Cerebellar nuclear complex (tissue), 1 donor: Measurements from ENCODE around the gene KDM1B.
"Not testable (repeated sequence)": the region's sequence is repeated elsewhere in the genome, so short reads cannot be mapped to it uniquely, and the experiment has no call there.

Experiments used
- DNase-seq, 2 experiments: peaks; one replicate each; lab custom pipeline; 2025; lab: John Stamatoyannopoulos, UW

KDM1B gene

DNA sequence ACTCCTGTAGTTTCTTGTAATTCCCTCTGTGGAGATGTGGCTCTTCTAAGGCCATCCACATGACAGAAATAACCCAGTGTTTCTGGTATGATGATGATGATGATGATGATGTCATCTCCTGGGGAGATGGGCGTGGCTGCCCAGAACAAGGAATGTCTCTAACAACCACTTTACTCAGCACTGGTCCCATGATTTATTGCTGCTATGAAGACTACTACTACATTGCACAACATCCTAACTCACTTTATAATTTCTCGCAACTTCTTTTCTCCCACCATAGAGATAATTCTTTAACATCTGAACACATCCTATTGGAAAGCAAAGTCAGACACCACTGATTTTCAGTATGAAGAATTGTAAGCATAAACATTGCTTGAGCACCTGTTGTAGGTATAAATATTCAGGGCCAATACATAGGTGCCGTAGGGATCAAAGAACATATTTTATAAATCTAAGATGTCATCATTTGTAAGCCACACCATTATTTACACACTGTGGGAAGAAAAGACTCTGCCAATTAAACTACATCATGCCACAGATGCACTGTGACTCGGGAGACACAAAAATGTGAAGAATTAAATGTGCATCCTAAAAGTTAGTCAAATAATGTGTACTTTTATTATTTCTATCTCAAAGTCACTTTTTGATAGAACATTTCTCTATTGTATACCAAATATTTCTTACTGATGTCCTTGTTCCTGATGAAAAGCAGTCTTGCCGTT is 6.8 kb upstream of the KDM1B start:
- DNase-seq, result no peak

DNA sequence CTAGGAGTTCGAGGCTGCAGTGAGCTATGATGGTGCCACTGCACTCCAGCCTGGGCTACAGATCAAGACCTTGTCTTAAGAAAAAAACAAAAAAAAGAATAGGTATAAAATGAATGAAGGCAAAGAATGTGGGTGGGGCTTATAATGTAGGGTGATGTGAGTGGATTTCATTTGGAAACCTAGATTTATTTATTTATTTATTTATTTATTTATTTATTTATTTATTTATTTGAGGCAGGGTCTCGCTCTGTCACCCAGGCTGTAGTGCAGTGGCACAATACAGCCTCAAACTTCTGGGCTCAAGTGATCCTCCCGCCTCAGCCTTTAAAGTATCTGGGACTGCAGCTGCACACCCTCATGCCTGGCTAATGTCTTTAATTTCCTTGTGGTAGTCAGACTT is 3.8 kb upstream of the KDM1B start:
- not testable (repeated sequence) for DNase-seq

DNA sequence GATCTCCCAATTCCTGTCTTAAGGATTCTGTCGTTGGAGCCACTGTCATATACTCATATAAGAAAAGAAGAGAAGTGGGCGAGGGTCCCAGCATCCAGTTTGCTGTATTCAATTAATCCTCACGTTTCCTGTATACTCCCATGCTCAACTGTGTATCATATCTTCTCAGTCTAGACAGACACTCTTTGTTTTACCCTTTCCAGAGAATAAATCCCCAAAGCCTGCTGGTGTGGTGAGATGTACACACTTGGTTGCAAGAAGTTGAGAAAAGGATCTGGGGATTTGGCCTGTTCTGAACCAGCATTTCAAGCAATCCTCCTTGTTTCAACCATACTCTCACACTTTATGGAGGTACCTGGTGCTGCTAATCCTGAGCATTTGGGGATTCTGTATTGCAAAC is 3.4 kb upstream of the KDM1B start:
- no peak for DNase-seq

GRCh38 chr6:18153311-18153703 is 1.9 kb upstream of the KDM1B start:
- DNase-seq, result no peak

GRCh38 chr6:18154507-18155149 is 594 bp upstream of the KDM1B start, which contains the start of gene TPMT:
Gene TPMT (minus strand): TSS chr6:18155077. CDS start chr6:18149127, 5,950 bp downstream.
- no peak for DNase-seq

DNA sequence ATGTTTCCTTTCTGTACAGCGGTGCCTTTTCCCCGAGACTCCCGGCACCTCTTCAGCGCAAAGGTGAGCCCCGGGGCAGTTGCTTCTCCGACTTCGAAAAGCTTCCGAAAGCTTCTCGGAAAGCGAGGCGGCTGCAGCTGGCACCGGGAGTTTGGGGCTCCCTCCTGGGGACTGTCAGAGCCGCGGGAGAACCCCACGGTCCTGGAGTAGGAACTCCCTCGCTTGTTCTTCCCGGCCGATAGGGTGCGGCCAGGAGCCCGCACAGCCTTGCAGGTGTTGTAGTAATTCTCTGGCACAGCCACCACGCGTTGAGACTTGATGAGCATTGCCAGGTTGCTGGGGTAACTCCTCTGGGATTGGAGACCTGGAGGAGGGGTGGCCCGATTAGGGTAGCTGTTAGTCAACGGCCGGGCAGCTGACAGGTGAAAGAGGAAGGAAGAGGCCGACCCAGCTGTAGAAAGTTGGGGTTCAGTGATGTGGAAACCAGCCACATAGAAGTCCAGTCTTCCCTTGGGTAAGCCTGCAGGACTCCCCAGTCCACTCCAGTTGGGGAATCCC is 721 bp downstream of the KDM1B start:
- DNase-seq, result no peak

DNA sequence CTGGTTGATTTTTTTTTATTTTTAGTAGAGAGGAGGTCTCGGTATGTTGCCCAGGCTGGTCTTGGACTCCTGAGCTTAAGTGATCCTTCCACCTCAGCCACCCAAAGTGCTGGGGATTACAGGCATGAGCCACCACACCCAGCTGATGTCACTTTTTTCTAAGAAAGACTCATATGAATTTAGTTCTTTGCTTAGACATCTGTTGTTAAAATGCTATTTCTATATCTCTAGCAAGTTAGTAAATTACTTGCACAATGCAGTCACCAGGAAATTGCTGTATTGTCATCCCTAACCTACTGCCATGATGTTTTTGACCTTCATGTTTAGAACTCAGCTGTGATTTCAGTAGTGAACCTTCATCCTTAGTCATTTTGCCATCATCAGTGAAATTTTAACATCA is 5.7 kb downstream of the KDM1B start:
- no peak for DNase-seq

DNA sequence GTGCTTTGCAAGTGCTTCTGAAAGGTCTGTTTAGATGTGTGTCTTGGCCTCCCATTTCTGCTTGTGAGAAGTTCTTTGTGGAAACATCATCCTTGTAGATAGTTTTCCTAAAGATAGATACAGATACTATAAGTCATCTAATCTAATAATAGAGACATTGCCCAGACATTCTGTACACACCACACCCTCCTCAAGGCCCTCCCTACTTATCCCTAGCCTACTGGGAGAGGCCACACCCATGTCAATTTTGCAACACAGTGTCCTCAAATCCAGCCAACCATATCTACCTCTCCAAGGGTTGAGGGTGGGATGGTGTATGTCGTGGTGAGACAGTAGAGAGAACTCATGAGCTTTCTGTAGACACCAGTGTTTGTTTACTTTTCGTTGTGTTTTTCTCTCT is 6.2 kb downstream of the KDM1B start:
- DNase-seq, result no peak

- DNase-seq, result no peak
Measured at GRCh38 chr6:18162401-18162800, 7.2 kb downstream of the KDM1B start.

DNA sequence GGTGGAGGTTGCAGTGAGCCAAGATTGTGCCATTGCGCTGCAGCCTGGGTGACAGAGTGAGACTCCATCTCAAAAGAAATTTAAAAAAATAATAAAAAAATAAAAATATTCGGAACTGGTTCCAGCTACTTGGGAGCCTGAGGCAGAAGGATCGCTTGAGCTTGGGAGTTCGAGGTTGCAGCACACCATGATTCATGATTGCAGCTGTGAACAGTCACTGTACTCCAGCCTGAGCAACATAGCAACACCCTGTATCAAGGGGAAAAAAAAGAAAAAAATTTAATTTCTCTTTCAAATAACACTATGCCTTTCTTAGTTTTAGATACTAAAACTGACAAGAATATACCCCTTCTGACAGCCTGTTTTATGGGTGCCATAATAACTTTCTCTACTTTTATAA is 10.5 kb downstream of the KDM1B start:
- DNase-seq, result no peak

- no peak for DNase-seq
Measured at GRCh38 chr6:18166312-18167036, 11.3 kb downstream of the KDM1B start.

GRCh38 chr6:18168264-18168663 is 13.0 kb downstream of the KDM1B start:
- no peak for DNase-seq

GRCh38 chr6:18171871-18172270 is 16.6 kb downstream of the KDM1B start:
- no peak for DNase-seq

- DNase-seq, result not testable (repeated sequence)
Measured at GRCh38 chr6:18176198-18176597, 21.0 kb downstream of the KDM1B start.

GRCh38 chr6:18177286-18177965 is 22.2 kb downstream of the KDM1B start:
- no peak for DNase-seq

GRCh38 chr6:18178960-18179615 is 23.9 kb downstream of the KDM1B start:
- no peak for DNase-seq

- DNase-seq, result no peak
Measured at GRCh38 chr6:18179770-18180356, 24.6 kb downstream of the KDM1B start.

DNA sequence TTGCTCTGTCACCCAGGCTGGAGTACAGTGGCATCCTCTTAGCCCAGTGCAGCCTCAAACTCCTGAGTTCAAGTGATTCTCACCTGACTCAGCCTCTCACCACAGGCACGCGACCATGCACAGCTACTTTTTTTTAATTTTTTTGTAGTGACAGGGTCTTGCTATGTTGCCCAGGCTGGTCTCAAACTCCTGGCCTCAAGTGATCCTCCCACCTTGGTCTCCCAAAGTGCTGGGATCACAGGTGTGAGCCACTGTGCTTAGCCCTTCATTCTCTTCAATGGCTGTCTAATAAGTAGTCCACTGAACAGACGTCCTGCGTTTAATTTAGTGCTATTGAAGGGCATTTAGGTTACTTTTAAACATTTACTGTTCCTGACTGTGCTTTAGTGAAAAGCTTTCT is 27.3 kb downstream of the KDM1B start:
- no peak for DNase-seq

- DNase-seq, result no peak
Measured at GRCh38 chr6:18183766-18184165, 28.5 kb downstream of the KDM1B start.

DNA sequence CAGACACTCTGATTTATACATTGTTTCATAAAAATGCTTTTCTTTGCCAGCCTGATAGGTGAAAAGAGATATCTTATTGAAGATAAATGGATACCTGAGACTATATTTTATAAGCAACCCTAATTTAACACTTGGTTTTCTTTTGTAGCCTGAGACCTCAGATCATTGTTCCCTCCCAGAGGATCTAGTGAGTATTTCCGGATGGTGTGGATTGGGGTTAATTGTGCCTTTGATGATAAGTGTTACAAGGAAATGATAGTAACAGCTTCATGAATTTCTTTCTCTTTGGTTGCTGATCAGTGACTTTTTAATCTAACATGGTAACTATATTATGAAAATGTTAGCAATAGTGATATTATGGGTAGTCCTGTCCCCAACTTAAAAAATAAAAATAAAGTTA is 30.4 kb downstream of the KDM1B start:
- DNase-seq, result no peak

- no peak for DNase-seq
Measured at GRCh38 chr6:18186033-18186432, 30.8 kb downstream of the KDM1B start.
